ENCODE measurements around the gene TMEM63B.

DNA sequence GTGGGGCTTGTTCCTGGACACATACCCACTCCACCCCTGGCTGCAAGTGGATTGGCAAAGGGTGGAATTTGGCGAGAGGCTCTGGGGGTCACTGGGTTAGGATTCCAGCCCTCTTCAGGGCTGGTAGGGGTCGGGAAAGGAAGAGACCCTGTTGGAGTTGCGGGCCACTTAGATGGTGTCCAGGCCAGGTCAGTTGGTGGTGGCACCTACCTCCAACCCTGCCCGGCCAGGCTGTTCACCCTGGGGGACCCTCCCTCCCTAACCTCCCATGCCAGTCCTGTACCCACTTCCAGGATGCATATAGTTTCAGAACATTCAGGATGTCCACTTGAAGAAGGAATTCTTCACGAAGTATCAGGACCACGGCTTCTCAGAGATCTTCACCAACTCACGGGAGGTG lies 52.3 kb downstream of the TMEM63B start:
- TF ChIP-seq EP300 (IDR thresholded peaks at IDR 0.05; ENCODE audit: borderline replicate concordance) (no peak), RAD21 (IDR thresholded peaks at IDR 0.05; ENCODE audit: low read depth) (no peak), TAF1 (IDR thresholded peaks at IDR 0.05; ENCODE audit: low read depth) (no peak), CREB1 (IDR thresholded peaks at IDR 0.05; ENCODE audit: low read depth) (no peak), EGR1 (IDR thresholded peaks at IDR 0.05) (no peak), CEBPB (IDR thresholded peaks at IDR 0.05) (no peak), TEAD4 (IDR thresholded peaks at IDR 0.05) (no peak), TCF12 (IDR thresholded peaks at IDR 0.05; ENCODE audit: low read depth) (no peak), ZBTB7A (IDR thresholded peaks at IDR 0.05; ENCODE audit: low read depth) (no peak), YY1 (IDR thresholded peaks at IDR 0.05; ENCODE audit: low read depth) (no peak)
- TF ChIP-seq, protein P1, sequence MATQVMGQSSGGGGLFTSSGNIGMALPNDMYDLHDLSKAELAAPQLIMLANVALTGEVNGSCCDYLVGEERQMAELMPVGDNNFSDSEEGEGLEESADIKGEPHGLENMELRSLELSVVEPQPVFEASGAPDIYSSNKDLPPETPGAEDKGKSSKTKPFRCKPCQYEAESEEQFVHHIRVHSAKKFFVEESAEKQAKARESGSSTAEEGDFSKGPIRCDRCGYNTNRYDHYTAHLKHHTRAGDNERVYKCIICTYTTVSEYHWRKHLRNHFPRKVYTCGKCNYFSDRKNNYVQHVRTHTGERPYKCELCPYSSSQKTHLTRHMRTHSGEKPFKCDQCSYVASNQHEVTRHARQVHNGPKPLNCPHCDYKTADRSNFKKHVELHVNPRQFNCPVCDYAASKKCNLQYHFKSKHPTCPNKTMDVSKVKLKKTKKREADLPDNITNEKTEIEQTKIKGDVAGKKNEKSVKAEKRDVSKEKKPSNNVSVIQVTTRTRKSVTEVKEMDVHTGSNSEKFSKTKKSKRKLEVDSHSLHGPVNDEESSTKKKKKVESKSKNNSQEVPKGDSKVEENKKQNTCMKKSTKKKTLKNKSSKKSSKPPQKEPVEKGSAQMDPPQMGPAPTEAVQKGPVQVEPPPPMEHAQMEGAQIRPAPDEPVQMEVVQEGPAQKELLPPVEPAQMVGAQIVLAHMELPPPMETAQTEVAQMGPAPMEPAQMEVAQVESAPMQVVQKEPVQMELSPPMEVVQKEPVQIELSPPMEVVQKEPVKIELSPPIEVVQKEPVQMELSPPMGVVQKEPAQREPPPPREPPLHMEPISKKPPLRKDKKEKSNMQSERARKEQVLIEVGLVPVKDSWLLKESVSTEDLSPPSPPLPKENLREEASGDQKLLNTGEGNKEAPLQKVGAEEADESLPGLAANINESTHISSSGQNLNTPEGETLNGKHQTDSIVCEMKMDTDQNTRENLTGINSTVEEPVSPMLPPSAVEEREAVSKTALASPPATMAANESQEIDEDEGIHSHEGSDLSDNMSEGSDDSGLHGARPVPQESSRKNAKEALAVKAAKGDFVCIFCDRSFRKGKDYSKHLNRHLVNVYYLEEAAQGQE (IDR thresholded peaks at IDR 0.05; ENCODE audit: low read depth): no peak
- TF ChIP-seq, protein P2, sequence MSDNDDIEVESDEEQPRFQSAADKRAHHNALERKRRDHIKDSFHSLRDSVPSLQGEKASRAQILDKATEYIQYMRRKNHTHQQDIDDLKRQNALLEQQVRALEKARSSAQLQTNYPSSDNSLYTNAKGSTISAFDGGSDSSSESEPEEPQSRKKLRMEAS (IDR thresholded peaks at IDR 0.05): no peak
